ENCODE results near the gene CIAO1.

- TF ChIP-seq ZNF384 (IDR thresholded peaks at IDR 0.05): no peak
- no peak for TF ChIP-seq TARDBP (IDR thresholded peaks at IDR 0.05)
- no peak for TF ChIP-seq BHLHE40 (IDR thresholded peaks at IDR 0.05; ENCODE audit: borderline replicate concordance)
- no peak for TF ChIP-seq L3MBTL2 (conservative IDR thresholded peaks at IDR 0.05)
- no peak for TF ChIP-seq CTBP1 (IDR thresholded peaks at IDR 0.05; ENCODE audit: borderline replicate concordance)
Observed at GRCh38 chr2:96218508-96219131, 47.4 kb upstream of the CIAO1 start.

Measured in HEK293T (cell line).